HG02938 (cell line): ENCODE results near the gene SCAP.

Experiments used
- ATAC-seq: cut with Tn5 transposase; IDR thresholded peaks from one replicate; pipeline ENCODE4 v1.9.1; 2021; ENCODE audit warnings: mild to moderate bottlenecking, moderate library complexity; ENCODE audit not compliant: unreplicated experiment

SCAP gene

DNA sequence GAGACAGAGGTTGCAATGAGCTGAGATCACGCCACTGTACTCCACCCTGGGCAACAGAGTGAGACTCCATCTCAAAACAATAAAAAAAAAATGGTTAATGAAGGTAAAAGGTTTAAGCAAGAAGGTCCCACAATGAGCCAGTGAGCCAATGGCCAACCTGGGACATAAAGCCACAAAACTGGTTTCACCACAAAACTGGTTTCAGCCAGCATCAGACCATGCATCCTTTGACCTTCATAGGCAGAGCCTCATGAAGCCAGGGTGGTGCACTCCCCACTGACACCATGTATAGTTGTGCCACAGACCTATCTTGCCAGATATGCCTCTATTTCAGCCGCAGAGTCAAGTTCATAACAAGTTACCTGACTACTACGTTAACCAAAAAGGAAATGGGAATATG lies 41.9 kb downstream of the SCAP start:
- no peak for ATAC-seq

GRCh38 chr3:47432673-47433072 lies 43.1 kb downstream of the SCAP start:
- no peak for ATAC-seq

DNA sequence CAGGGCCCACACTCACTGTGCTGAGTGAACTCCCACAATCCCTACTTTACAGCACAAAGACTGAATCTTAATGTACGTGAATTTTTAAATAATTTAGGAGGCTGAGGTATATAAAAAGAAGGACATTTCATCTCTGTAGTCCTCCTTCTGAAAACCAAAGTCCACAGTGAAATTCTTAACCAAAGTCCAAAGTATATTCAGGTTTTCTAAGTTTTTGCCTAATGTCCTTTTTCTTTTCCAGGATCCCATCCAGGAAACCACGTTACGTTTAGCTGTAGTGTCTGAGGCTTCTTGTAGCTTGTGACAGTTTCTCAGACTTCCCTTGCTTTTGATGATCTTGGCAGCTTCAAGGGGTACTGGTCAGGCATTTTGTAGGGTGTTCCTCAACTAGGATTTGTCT lies 44.5 kb downstream of the SCAP start:
- no peak for ATAC-seq

GRCh38 chr3:47430606-47431005 lies 45.1 kb downstream of the SCAP start:
- ATAC-seq, result no peak

GRCh38 chr3:47429476-47430270 lies 46.1 kb downstream of the SCAP start:
- ATAC-seq, result no peak

DNA sequence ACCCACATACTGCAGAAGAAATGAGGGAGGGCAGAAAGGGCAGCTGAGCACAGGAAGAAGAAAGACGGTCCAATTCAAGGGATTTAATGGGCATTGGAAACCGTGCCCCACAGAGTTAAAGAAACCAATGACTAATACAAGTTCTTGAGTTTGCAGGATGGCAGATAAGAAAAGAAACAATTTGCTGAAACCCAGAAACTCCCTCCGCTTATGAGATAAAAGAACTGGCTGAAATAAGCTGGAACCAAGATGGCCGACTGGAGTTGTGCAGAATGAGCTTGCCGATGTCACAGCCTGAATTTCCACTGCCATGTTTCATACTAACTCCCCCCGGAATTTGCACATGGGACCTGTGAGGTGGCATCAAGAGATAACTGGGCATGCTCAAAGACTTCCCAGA lies 47.1 kb downstream of the SCAP start:
- ATAC-seq, result no peak

- ATAC-seq, result no peak
Observed at GRCh38 chr3:47427866-47428265, 47.9 kb downstream of the SCAP start.

DNA sequence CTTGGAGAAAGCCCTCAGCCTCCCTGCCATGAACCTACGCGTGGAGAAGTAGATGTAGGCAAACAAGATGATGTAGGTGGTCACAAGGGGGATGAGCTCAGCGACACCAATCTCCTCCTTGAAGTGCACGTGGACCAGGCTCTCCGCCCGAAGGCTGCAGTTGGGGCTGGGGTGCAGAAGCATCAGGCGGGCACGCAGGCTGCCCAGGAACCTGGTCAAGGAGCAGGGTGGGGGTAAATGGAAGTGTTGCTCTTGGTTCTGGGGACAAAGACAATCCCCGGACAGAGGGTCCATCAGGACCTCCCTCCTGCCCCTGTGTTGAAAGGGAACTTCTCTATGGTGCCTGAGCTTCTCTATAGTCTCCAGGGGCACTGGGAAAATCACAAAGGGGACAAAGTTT lies 49.8 kb downstream of the SCAP start:
- no peak for ATAC-seq

GRCh38 chr3:47425383-47425778 lies 50.4 kb downstream of the SCAP start:
- ATAC-seq, result no peak

GRCh38 chr3:47424434-47425382 lies 51.0 kb downstream of the SCAP start:
- ATAC-seq, result no peak

- no peak for ATAC-seq
Observed at GRCh38 chr3:47423548-47424145, 52.1 kb downstream of the SCAP start.

- no peak for ATAC-seq
Observed at GRCh38 chr3:47422743-47423142, 53.0 kb downstream of the SCAP start.

DNA sequence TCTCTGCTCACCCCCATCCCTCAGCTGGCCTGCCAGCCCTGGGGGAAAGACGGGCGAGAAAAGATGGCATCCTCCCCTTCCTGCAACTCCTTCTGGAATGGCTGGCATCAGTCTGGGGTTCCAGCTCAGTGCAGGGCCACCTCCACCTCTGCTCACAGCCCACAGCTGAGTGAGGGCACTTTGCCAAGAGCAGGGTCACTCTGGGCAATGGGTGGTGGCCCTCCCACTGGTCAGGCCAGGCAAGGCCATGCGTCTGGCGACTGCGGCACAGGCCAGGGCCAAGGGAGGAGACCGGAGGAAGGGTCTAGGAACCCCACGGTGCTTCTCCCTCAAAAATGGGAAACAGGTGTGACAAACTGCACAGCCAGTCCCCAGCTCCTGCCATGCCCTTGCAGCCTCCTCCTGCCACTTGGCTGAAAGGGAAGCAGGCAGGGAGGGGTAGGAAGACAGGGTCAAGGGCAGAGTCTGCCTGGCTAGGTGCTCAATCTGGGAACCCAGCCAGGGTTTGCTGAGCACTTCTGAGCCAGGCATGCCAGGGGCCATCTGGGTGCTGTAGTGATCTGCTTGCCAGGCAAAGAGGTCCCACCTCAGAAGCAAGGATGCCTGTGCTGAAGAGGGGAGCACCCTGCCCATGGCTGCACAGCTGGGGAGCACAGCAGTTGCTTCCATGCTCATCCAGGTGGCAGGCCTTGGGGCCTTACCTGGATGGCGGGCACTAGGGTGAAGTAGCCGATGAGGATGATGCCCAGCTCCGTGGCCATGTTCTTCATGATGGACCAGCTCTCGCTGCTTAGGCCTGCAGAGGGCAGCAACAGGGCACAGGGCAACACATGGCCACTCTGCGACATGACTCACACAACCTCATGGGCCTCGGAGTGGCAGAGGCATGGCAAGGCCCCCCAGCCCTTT lies 53.7 kb downstream of the SCAP start:
- no peak for ATAC-seq

DNA sequence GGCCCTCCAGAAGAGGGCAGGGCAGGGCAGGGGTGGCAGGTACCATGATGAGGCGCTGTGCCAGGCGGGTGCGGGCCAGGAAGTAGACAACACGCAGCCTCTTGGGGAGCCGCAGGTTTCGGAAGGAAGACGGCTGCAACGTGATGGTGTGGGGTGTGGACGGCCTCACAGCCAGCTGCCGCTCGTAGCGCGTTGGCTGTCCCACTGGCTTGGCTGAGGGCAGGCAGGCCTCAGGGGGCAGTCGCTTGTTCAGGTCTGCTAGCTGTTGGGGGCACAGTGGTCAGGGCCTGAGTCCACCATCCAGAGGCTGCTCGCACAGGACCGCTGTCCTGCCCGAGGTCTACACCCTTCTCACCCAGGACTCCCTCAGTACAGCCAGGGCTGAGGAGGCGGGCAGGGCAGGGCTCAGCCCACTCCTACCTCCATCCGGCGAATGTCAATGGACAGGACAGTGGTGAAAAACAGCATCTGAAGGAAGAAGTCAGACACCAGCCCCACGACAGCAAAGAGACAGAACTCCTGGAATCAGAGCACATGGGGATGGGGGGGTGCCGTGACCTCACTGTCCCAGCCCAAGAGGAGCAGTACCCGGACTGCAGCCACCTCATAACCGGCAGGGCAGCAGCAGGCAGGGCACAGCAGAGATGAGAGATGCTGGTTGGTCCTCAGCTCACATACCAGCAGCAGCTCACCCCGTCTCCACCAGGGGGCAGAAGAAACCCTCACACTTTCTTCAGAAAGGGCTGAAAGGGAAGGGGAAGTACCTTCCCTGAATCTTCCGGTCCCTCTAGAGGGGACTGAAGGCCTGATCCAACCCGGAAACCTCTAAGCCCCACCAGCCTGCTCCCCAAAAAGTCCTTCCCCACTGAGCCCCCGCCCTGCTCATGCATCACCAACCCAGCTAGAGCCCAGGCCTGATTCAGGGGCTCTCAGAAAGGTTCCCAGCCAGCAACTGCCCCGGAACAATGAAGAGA lies 54.9 kb downstream of the SCAP start:
- ATAC-seq, result peak; percentile 70

- no peak for ATAC-seq
Observed at GRCh38 chr3:47420044-47420430, 55.7 kb downstream of the SCAP start.

DNA sequence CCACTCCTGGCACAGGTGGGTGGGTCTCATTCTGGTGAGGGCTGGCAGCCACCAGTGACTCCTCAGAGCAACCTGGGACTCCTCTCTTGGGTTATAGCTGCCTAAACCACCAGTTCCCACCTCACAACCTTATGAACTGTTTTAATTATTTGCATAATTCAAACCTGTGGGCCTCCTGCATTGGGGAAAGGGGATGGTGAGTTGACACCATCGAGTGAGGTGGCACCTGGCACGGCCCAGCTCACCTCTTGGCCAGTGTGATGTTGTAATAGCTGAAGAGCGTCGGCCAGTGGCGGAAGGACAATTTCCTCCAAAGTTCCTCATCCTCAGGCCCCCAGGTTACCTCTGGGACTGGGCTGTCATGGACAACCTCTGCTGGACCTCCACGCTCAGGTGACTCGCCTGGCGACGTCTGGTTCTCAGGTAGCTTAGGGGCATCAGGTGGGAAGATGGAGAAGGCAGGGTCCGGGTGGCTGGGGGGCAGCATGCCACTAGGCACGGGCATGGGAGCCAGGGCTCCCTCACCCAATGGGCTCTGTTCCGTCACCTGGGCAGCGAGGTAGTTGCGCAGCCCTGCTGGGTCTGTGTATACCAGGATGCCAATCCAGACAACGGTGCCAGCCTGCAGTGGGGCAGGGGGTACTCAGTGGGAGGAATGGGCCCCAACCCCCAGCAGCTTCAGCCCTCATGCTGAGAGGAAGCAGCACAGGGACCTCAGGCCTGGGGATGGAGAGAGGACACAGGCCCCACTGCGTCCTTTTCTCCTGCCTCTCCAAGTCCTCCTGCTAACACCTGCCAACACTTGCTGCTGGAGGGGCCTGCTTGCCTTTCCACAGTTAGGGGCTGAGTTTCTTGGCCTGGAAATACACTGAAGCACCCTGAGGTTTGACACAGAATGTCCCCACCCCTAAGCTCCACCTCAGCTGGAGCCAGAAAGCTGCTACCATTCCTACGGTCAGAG lies 56.4 kb downstream of the SCAP start:
- ATAC-seq, result no peak

DNA sequence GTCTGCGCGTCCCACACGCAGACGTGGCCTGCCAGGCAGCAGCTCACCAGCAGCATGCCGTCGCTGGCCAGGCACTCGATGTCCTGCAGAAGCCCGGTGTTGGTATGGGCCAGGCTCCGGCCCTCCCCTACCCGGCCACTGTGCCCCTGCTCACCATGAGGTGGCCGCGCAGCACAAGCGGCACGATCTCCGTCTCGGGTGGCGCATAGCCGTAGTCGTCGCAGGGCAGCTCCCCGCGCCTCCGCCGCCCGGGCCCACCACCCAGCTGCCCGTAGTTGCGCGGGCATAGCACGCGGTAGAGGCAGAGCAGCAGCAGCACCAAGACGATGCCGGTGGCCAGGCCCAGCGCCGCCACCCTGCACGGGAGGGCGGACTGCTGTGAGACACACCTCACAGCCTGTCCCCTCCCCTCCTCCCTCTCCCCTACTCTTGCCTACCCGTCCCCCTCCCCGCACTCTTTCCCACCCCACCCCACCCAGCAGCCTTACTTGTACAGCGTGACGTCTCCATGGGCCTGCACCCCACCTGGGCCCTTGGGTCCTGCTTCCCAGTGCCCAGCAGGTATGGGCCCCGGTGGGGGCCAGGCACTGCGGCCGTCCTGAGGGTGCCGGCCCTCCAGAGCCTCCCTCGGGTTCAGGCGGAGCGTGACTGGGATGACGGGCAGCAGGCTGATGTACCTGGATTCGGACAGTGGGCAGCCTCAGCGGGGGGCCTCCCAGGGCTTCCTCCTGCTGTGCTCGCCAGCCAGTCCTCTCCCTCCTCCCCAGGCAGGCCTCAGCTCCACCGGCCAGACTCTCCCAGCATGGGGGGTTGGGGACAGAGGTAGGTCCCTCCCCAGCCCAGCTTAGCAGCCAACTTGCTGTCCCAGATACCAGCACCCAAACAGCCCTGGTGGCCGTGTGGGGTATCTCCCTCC lies 57.3 kb downstream of the SCAP start:
- ATAC-seq, result no peak
